RWPE2 (cell line): ENCODE measurements around the gene ADIG.

ENCODE experiments used
- ATAC-seq: fragments of 200-7000 bp; cut with Tn5 transposase; 3 replicates; pipeline ENCODE4 v1.9.1; 2021; ENCODE audit warnings: low read depth
- DNase-seq: peaks from one replicate; pipeline ENCODE4 v3.0.0-alpha.2; 2020; ENCODE audit warnings: low spot score
- H3K27ac ChIP-seq: fragments of 450-650 bp; 2 replicates; pipeline ENCODE4 v1.5.1; 2017; ENCODE audit warnings: mild to moderate bottlenecking; ENCODE audit not compliant: poor library complexity, severe bottlenecking
- H3K27me3 ChIP-seq: fragments of 250-450 bp; sonication (Bioruptor Pico); 2 replicates; pipeline ENCODE4 v1.5.1; 2021; ENCODE audit warnings: mild to moderate bottlenecking, moderate library complexity; ENCODE audit not compliant: insufficient read depth, poor library complexity, severe bottlenecking
- H3K36me3 ChIP-seq: fragments of 250-450 bp; sonication (Bioruptor Pico); 2 replicates; pipeline ENCODE4 v1.5.1; 2020; ENCODE audit warnings: low read depth, mild to moderate bottlenecking, moderate library complexity
- H3K4me1 ChIP-seq: fragments of 250-450 bp; sonication (Bioruptor Pico); 2 replicates; pipeline ENCODE4 v1.5.1; 2021; ENCODE audit warnings: mild to moderate bottlenecking, moderate library complexity; ENCODE audit not compliant: insufficient read depth, poor library complexity, severe bottlenecking
- H3K4me3 ChIP-seq: fragments of 250-450 bp; sonication (Bioruptor Pico); 2 replicates; pipeline ENCODE4 v1.5.1; 2021; ENCODE audit warnings: mild to moderate bottlenecking, moderate library complexity; ENCODE audit not compliant: severe bottlenecking
- H3K9me3 ChIP-seq: fragments of 250-450 bp; sonication (Bioruptor Pico); 2 replicates; pipeline ENCODE4 v1.5.1; 2021; ENCODE audit warnings: mild to moderate bottlenecking, moderate library complexity; ENCODE audit not compliant: severe bottlenecking
- TF ChIP-seq, protein P1 (sequence below): fragments of 450-650 bp; IDR thresholded peaks from one replicate; pipeline ENCODE4 v1.5.1; 2017; ENCODE audit warnings: mild to moderate bottlenecking, moderate library complexity; ENCODE audit not compliant: poor library complexity, severe bottlenecking

Gene ADIG

GRCh38 chr20:38612751-38613515 is 31.9 kb downstream of the ADIG start:
- ATAC-seq (no peak), DNase-seq (no peak)
- H3K4me1 ChIP-seq: peaks cover 28% of the 10 kb centered on the region
- no peak overlapping the region for H3K4me3 ChIP-seq
- no peaks in the 10 kb centered on the region for H3K36me3 ChIP-seq
- TF ChIP-seq, protein P1, sequence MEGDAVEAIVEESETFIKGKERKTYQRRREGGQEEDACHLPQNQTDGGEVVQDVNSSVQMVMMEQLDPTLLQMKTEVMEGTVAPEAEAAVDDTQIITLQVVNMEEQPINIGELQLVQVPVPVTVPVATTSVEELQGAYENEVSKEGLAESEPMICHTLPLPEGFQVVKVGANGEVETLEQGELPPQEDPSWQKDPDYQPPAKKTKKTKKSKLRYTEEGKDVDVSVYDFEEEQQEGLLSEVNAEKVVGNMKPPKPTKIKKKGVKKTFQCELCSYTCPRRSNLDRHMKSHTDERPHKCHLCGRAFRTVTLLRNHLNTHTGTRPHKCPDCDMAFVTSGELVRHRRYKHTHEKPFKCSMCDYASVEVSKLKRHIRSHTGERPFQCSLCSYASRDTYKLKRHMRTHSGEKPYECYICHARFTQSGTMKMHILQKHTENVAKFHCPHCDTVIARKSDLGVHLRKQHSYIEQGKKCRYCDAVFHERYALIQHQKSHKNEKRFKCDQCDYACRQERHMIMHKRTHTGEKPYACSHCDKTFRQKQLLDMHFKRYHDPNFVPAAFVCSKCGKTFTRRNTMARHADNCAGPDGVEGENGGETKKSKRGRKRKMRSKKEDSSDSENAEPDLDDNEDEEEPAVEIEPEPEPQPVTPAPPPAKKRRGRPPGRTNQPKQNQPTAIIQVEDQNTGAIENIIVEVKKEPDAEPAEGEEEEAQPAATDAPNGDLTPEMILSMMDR: no peak
- H3K27me3 ChIP-seq: no peaks in the 10 kb centered on the region
- H3K27ac ChIP-seq: no peak overlapping the region
- no peaks in the 10 kb centered on the region for H3K9me3 ChIP-seq

DNA sequence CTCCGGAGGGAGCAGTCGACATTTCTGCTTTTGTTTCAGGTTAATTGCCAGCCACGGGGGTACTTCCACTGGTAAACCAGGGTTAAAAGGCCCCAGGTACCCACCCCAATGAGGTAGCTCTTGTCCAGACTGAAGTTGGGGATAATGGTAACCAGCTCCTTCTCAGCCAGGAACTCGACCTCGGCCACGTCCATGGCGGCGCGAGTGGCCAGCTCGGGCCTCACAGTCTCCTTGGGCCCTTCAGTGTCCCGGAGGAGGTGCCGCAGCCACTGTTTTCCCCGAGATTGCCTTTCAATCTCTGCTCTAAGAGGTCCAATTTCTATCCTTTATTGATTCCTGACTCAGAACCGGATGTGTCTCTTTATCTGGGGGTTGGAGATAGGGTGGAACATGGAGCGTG is 34.3 kb downstream of the ADIG start:
- Histone ChIP-seq H3K27me3 (no peaks in the 10 kb centered on the region), H3K9me3 (no peaks in the 10 kb centered on the region), H3K4me3 (no peak overlapping the region), H3K27ac (no peak overlapping the region), H3K4me1 (peaks cover 21% of the 10 kb centered on the region), H3K36me3 (no peaks in the 10 kb centered on the region)
- DNase-seq: no peak
- TF ChIP-seq, protein P1: no peak
- no peak for ATAC-seq

GRCh38 chr20:38616457-38616856 is 35.5 kb downstream of the ADIG start:
- ATAC-seq: no peak
- H3K36me3 ChIP-seq: no peaks in the 10 kb centered on the region
- no peaks in the 10 kb centered on the region for H3K9me3 ChIP-seq
- TF ChIP-seq, protein P1: no peak
- H3K4me3 ChIP-seq: no peak overlapping the region
- peaks cover 14% of the 10 kb centered on the region for H3K4me1 ChIP-seq
- no peaks in the 10 kb centered on the region for H3K27me3 ChIP-seq
- no peak for DNase-seq
- peak overlapping the region; percentile 45 for H3K27ac ChIP-seq

DNA sequence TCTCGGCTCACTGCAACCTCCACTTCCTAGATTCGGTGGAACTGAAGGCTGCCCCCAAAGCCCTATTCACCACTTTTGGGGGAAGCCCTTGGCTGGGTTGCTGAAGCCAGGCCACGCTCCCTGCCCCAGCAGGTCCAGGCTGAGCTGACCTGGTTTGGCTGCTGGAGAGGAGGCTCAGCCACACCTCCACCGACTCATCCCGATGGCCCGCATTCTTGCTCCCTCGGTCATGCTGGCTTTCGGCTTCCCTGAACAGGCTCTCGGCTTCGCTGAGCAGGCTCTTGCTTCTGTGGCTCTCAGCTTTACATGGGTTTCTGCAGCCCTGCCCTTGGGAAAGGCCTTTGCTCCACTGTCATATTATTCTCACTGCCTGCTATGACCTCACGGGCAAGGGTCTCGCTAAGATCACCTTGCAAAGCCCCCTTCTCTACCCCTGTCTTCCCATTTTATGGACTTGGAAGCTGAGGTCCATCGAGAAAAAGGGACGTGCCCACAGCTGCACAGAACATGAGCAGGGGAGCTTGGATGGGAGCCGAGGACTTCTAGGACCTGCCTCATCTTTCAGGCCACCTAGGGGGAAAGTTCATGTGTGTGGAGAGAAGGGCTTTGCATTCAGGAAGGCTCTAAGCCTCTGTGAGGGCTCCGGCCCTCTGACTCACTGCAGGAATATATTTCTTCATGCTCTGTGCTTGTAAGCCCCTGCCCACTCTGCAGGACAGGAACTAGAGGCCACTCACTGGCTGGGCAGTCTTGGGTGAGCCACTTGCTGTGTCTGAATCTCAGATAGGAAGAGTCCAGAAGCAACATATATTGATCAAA is 36.2 kb downstream of the ADIG start:
- H3K9me3 ChIP-seq: no peaks in the 10 kb centered on the region
- peak; percentile 99 for ATAC-seq
- H3K36me3 ChIP-seq: no peaks in the 10 kb centered on the region
- peak overlapping the region; percentile 45 for H3K27ac ChIP-seq
- no peak overlapping the region for H3K4me3 ChIP-seq
- H3K27me3 ChIP-seq: no peaks in the 10 kb centered on the region
- DNase-seq: peak; percentile 99
- TF ChIP-seq, protein P1: no peak
- H3K4me1 ChIP-seq: peaks cover 14% of the 10 kb centered on the region
